HepG2 (cell line): ENCODE results near the gene AWAT2. TPM values are rescaled to one million over a fixed set of nuclear protein-coding genes. Genes with fewer than 3 reads are reported as not detected.

Experiments
- ZNF577 ChIP-seq: sonication (generic); formaldehyde crosslinking; IDR thresholded peaks from 2 replicates; pipeline ENCODE4 v1.4.0; 2020; ENCODE audit warnings: mild to moderate bottlenecking, low read depth, missing genetic modification reagents, borderline replicate concordance
- microRNA-seq: library from miRNA; unstranded; fragments of <30 nt; microRNA quantifications from one replicate; pipeline ENCODE4, GENCODE V29; 2020
- polyA plus RNA-seq, 8 experiments: library from polyadenylated mRNA; depleted of rRNA in 3 of 8; stranded (reverse) in 7 of 8; unstranded in 1 of 8; fragments of >200 nt; fragmentation: Illumina TruSeq in 4 of 8; extraction: Trizol in 4 of 8; gene quantifications; 2 replicates each; pipeline versions ENCODE4 v1.2.1 to v1.2.3, GENCODE V29; 2011 to 2016; ENCODE audit warnings: low read depth in 4 of 8, missing spikeins in 1 of 8, mixed read lengths in 1 of 8; ENCODE audit not compliant: insufficient read depth in 1 of 8
- small RNA-seq, 3 experiments: library from RNA; depleted of rRNA; stranded (forward); fragments of <200 nt; gene quantifications; one replicate each; pipeline ENCODE3, GENCODE V24; 2012; ENCODE audit warnings: low read depth in 2 of 3, low replicate concordance in 1 of 3; ENCODE audit not compliant: insufficient read length in 3 of 3, insufficient read depth in 2 of 3
- total RNA-seq, 5 experiments: library from RNA; depleted of rRNA; stranded (reverse); fragments of >200 nt; fragmentation: Illumina TruSeq; extraction: Trizol; gene quantifications; 2 replicates each; pipeline ENCODE4 v1.2.3, GENCODE V29; 2016; ENCODE audit warnings: low read depth in 1 of 5
- TF ChIP-seq, protein P1 (sequence below): sonication (generic); formaldehyde crosslinking; IDR thresholded peaks from 2 replicates; pipeline ENCODE4 v1.5.0; 2020; ENCODE audit warnings: mild to moderate bottlenecking, missing genetic modification reagents, borderline replicate concordance

Gene AWAT2
- total and polyA plus RNA-seq, 2 of the 13 experiments (the other 11 are each of a cell fraction or from before 2014, with no cell fraction given), result not detected

DNA sequence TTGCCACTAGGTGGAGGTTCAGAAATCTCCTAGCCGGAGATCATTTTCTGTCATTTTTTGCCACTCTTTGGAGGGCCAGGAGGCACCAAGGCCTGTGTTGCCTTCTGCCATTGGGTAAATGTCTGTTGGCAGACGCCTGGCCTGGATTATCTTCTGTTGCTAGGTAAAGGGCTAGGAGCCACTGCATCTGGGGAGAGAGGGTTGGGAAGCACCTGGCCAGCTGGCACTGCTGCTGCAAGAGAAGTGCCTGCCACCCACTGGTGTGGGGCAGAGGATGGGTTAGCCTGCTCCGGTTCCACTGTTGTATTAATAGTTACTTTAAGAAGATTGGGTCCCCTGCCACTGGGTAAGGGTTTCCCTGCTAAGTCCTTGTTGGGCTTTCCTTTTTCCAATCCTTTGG, 58.1 kb downstream of the AWAT2 start (continued):
- TF ChIP-seq, protein P1, sequence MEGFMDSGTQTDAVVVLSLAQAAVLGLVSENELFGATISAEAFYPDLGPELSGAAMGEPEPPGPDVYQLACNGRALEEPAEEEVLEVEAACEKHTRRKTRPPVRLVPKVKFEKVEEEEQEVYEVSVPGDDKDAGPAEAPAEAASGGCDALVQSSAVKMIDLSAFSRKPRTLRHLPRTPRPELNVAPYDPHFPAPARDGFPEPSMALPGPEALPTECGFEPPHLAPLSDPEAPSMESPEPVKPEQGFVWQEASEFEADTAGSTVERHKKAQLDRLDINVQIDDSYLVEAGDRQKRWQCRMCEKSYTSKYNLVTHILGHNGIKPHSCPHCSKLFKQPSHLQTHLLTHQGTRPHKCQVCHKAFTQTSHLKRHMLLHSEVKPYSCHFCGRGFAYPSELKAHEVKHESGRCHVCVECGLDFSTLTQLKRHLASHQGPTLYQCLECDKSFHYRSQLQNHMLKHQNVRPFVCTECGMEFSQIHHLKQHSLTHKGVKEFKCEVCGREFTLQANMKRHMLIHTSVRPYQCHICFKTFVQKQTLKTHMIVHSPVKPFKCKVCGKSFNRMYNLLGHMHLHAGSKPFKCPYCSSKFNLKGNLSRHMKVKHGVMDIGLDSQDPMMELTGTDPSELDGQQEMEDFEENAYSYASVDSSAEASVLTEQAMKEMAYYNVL, result no peak
- no peak for TF ChIP-seq ZNF577

Small RNA genes lying within 50 kb of the gene (microRNA-seq; reads per million reads assigned to microRNA genes)
- 31.3 reads per million, percentile 61 among the genes with 10 or more reads in this experiment for gene MIR676

Small RNA genes lying within 50 kb of the gene (small RNA-seq; reads per million reads assigned to genes)
- gene MIR676, result 0.51 to 120 (median 66.0) reads per million in 3 experiments

Other genes with a start within 250 kb of the AWAT2 start
- not detected in 2 replicates for gene OTUD6A, start 12.5 kb upstream of the AWAT2 start, total RNA-seq (2016; rRNA removed; fragmentation: Illumina TruSeq; extraction: Trizol)
- not detected in 2 replicates for gene OTUD6A, start 12.5 kb upstream of the AWAT2 start, polyA plus RNA-seq (2011; rRNA removed)
- 59.3 and 79.4 TPM in 2 replicates for gene IGBP1, start 83.5 kb upstream of the AWAT2 start, total RNA-seq (2016; rRNA removed; fragmentation: Illumina TruSeq; extraction: Trizol)
- 81.2 and 103 TPM in 2 replicates for gene IGBP1, start 83.5 kb upstream of the AWAT2 start, polyA plus RNA-seq (2011; rRNA removed)
- not detected in 2 replicates for gene DGAT2L6, start 127.5 kb upstream of the AWAT2 start, total RNA-seq (2016; rRNA removed; fragmentation: Illumina TruSeq; extraction: Trizol)
- gene DGAT2L6, start 127.5 kb upstream of the AWAT2 start, polyA plus RNA-seq (2011; rRNA removed), result not detected in 2 replicates
- gene AWAT1, start 184.7 kb upstream of the AWAT2 start, total RNA-seq (2016; rRNA removed; fragmentation: Illumina TruSeq; extraction: Trizol), result not detected in 2 replicates
- gene AWAT1, start 184.7 kb upstream of the AWAT2 start, polyA plus RNA-seq (2011; rRNA removed), result not detected in 2 replicates
- gene P2RY4, start 210.3 kb upstream of the AWAT2 start, total RNA-seq (2016; rRNA removed; fragmentation: Illumina TruSeq; extraction: Trizol), result 0.07 TPM in 1 of 2 replicates, not detected in the other
- 0.49 and 0.67 TPM in 2 replicates for gene P2RY4, start 210.3 kb upstream of the AWAT2 start, polyA plus RNA-seq (2011; rRNA removed)
- gene ARR3, start 218.4 kb upstream of the AWAT2 start, total RNA-seq (2016; rRNA removed; fragmentation: Illumina TruSeq; extraction: Trizol), result not detected in 2 replicates
- gene ARR3, start 218.4 kb upstream of the AWAT2 start, polyA plus RNA-seq (2011; rRNA removed), result not detected in 2 replicates
- not detected in 2 replicates for gene RAB41, start 232.2 kb upstream of the AWAT2 start, total RNA-seq (2016; rRNA removed; fragmentation: Illumina TruSeq; extraction: Trizol)
- not detected in 2 replicates for gene RAB41, start 232.2 kb upstream of the AWAT2 start, polyA plus RNA-seq (2011; rRNA removed)
- 29.1 and 42.0 TPM in 2 replicates for gene PDZD11, start 240.0 kb upstream of the AWAT2 start, total RNA-seq (2016; rRNA removed; fragmentation: Illumina TruSeq; extraction: Trizol)
- 42.9 and 47.0 TPM in 2 replicates for gene PDZD11, start 240.0 kb upstream of the AWAT2 start, polyA plus RNA-seq (2011; rRNA removed)
- 28.2 and 42.2 TPM in 2 replicates for gene KIF4A, start 240.2 kb upstream of the AWAT2 start, total RNA-seq (2016; rRNA removed; fragmentation: Illumina TruSeq; extraction: Trizol)
- gene KIF4A, start 240.2 kb upstream of the AWAT2 start, polyA plus RNA-seq (2011; rRNA removed), result 5.6 and 9.4 TPM in 2 replicates